ENCODE results near the gene GDPD5. TPM values are rescaled to one million over a fixed set of nuclear protein-coding genes. Genes with fewer than 3 reads are reported as not detected.

Gene GDPD5
- total and polyA plus RNA-seq, 9 of the 15 experiments (the other 6 are each of a cell fraction or from before 2014, with no cell fraction given) = 0.32 to 27.3 (median 8.0) TPM

- no peak for TF ChIP-seq NR3C1 (CRISPR knock-in tag; IDR thresholded peaks at IDR 0.05)
- no peak for TF ChIP-seq CSDE1 (IDR thresholded peaks at IDR 0.05)
- no peak for TF ChIP-seq KDM1A (IDR thresholded peaks at IDR 0.05)
- no peak for TF ChIP-seq ZNF436 (CRISPR knock-in tag; IDR thresholded peaks at IDR 0.05)
- no peak for TF ChIP-seq ZNF57 (CRISPR knock-in tag; IDR thresholded peaks at IDR 0.05)
- no peak for TF ChIP-seq ZNF717 (CRISPR knock-in tag; IDR thresholded peaks at IDR 0.05)
Observed at GRCh38 chr11:75548595-75549272, 23.0 kb upstream of the GDPD5 start (continued).

- CTCF ChIA-PET (ENCODE audit: low intra/inter-chr PET ratio) = interaction anchor here (0.6 to 2.2 kb wide), 4 partner anchors 27 to 772 kb away, joined by 3 to 7 read pairs (median 4); no protein-coding TSS in a partner anchor
- BruUV-seq (replicated peaks) = no TSS peak
- H3K27me3 ChIP-seq (ENCODE audit: control insufficient read depth in 2 of 2, insufficient read depth in 2 of 2, low read length in 2 of 2) = no peaks in the 10 kb centered on the region
- no peaks in the 10 kb centered on the region for H3K9me3 ChIP-seq (replicated peaks; ENCODE audit: control insufficient read depth, insufficient read depth, low read depth, low read length)
- intact Hi-C loops (cut with micrococcal nuclease) (loop anchor here (1.0 to 5.0 kb wide), 4 partner anchors 17 to 221 kb away; partner anchors contain the start of gene DGAT2), in situ Hi-C loops (cut with MboI) (loop anchor here (5.0 kb wide), 1 partner anchor 35 kb away; no protein-coding TSS in a partner anchor)
- no peak overlapping the region for H3K4me2 ChIP-seq (ENCODE audit: insufficient read depth, low read length)
- POLR2A ChIA-PET = no interaction called here
- no peaks in the 10 kb centered on the region for H3K9me1 ChIP-seq (ENCODE audit: control insufficient read depth, insufficient read depth, low read length)
- FAIRE-seq = peak; percentile 89
- 21% methylated on average over 7 of the region's 7 CpGs for WGBS (ENCODE audit: insufficient coverage, low coverage, missing lambda C conversion rate)
- no peaks in the 10 kb centered on the region for H3K79me2 ChIP-seq (ENCODE audit: control insufficient read depth, insufficient read depth, low read length)
- peaks cover 13 to 16% of the 10 kb centered on the region in 2 experiments; a peak in 4 of 5 replicates for H3K4me1 ChIP-seq (replicated peaks in 1 of 2; ENCODE audit: control insufficient read depth in 2 of 2, insufficient read depth in 2 of 2, low read length in 2 of 2)
- peak overlapping the region; percentile 74 for H2AFZ ChIP-seq (ENCODE audit: low read depth, low read length)
- peak; percentile 93 for ATAC-seq
- no peaks in the 10 kb centered on the region for H3K36me3 ChIP-seq (ENCODE audit: control insufficient read depth, insufficient read depth, low read length)
- no peak overlapping the region for H3K27ac ChIP-seq (ENCODE audit: extremely low read depth, low read depth, low read length)
- peak; percentile 82 to 91 (median 87) for DNase-seq (ENCODE audit: extremely low read depth in 1 of 4, low spot score in 3 of 4)
- no peak overlapping the region for H3K4me3 ChIP-seq
- no peaks in the 10 kb centered on the region for H4K20me1 ChIP-seq (replicated peaks; ENCODE audit: control insufficient read depth, insufficient read depth, low read length)
- peak overlapping the region in 1 of 2 experiments; percentile 62; a peak in 1 of 4 replicates for H3K9ac ChIP-seq (ENCODE audit: insufficient read depth in 1 of 2, low read depth in 2 of 2, low read length in 2 of 2)
- TF ChIP-seq PBX2 (CRISPR knock-in tag; IDR thresholded peaks at IDR 0.05; ENCODE audit: low read depth) (no peak), PBX2 (tag; conservative IDR thresholded peaks at IDR 0.05; ENCODE audit: low read depth) (no peak), FOXP4 (CRISPR knock-in tag; IDR thresholded peaks at IDR 0.05; ENCODE audit: borderline replicate concordance) (no peak), ZNF444 (CRISPR knock-in tag; IDR thresholded peaks at IDR 0.05) (no peak), CTCFL (IDR thresholded peaks at IDR 0.05; ENCODE audit: borderline replicate concordance, insufficient read depth, low read depth, low read length, poor library complexity, severe bottlenecking) (no peak), ZNF57 (CRISPR knock-in tag; IDR thresholded peaks at IDR 0.05) (no peak), NCOA6 (IDR thresholded peaks at IDR 0.05) (no peak)
Observed at GRCh38 chr11:75547617-75548058, 21.9 kb upstream of the GDPD5 start.
